Subcutaneous adipose tissue (tissue), 4 donors: Measurements from ENCODE around the gene MAGOHB. TPM values are rescaled to one million over a fixed set of nuclear protein-coding genes. Genes with fewer than 3 reads are reported as not detected.

Source experiments
- total RNA-seq, 4 donors: library from RNA; depleted of rRNA; stranded (reverse); fragments of >200 nt; gene quantifications; one replicate each; pipeline ENCODE4 v1.1.0, GENCODE V29; 2016
- TF ChIP-seq, protein P1 (sequence below): fragments of 450-650 bp; IDR thresholded peaks from one replicate; pipeline ENCODE4 v1.5.1; 2016; ENCODE audit warnings: low read depth, mild to moderate bottlenecking, control low read depth, antibody characterized with exemption, moderate library complexity

Gene MAGOHB
- total RNA-seq: 10 to 100 TPM; 11.7 to 24.7 (median 14.4) TPM

DNA sequence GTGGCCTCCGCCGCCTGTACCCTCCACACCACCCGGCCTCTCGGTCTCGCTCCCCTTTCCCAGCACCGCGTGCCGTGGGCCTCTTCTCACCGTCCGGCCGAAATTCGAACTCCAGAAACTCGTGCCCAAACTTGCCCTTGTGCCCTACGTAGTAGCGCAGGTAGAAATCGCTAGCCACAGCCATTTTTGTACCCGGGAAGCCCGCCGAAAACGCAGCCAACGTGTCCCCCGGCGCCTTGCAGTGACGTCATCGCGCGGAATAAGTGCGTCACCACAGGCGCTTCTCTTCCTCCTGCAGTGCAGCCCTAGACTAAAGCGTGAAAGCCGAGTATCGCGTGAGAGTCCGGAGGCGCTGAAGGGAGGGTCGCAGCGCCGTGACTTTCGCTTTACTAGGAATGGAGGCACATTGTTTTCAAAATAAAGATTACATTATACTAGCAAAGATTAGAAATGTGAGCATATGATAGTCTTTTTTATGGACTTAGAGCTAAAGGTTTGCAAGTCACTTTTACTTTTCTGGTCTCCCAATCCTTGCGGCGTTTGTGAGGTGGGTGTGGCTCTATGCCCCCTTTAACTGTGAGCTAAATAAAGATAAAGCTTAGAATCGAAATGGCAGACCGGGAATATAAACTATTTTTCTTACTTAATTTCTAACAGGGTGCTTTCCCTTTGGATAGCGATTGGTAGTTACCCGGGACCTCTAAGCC, at the start of gene MAGOHB:
TSS of gene MAGOHB (minus strand) at position 261 of the 707 bp plus-strand sequence. CDS start at position 184, 77 bp downstream.
- TF ChIP-seq, protein P1, sequence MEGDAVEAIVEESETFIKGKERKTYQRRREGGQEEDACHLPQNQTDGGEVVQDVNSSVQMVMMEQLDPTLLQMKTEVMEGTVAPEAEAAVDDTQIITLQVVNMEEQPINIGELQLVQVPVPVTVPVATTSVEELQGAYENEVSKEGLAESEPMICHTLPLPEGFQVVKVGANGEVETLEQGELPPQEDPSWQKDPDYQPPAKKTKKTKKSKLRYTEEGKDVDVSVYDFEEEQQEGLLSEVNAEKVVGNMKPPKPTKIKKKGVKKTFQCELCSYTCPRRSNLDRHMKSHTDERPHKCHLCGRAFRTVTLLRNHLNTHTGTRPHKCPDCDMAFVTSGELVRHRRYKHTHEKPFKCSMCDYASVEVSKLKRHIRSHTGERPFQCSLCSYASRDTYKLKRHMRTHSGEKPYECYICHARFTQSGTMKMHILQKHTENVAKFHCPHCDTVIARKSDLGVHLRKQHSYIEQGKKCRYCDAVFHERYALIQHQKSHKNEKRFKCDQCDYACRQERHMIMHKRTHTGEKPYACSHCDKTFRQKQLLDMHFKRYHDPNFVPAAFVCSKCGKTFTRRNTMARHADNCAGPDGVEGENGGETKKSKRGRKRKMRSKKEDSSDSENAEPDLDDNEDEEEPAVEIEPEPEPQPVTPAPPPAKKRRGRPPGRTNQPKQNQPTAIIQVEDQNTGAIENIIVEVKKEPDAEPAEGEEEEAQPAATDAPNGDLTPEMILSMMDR: no peak

DNA sequence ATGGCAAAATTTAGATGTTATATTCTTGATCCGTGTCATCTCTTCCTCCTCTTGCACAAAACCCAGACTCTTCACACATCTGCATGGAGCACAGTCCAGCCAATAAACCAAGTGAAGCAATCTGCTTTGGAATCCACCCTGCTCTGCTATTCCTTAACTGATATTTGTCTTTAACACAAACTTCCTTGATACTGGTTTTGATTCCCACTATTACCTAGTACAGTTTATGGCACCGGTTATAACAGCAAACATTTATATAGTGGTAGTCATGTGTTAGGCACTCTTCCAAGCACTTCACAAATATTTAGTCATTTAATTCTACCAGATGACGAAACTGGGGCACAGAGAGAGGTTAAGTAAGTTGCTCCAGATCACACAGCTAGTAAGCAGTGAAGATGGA, 47.9 kb upstream of the MAGOHB start:
- TF ChIP-seq, protein P1: no peak

- TF ChIP-seq, protein P1: no peak
These were observed 40.6 kb upstream of the MAGOHB start for GRCh38 chr12:10654003-10654402.

DNA sequence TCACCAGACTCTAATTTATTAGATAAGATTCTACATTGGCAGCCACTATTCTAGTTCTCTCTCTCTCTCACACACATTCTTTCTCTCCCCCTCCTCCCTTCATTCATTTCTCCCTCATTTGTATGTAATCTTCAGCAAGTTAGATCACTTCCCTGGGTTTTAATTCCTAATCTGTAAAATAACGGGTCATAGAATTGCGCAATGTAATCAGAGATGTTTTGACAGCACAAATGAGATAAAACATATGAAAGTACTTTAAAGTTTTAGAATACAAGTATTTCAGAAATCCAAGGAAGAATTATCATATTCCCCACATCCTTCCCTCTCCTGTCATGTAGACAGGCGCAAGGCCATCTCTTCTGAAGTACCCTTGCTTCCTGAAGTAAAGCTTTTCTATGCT, 38.8 kb upstream of the MAGOHB start:
- TF ChIP-seq, protein P1: no peak

- TF ChIP-seq, protein P1: no peak
These were observed 32.5 kb upstream of the MAGOHB start for GRCh38 chr12:10645910-10646309.

- TF ChIP-seq, protein P1: no peak
These were observed 28.5 kb upstream of the MAGOHB start for GRCh38 chr12:10641735-10642500.

DNA sequence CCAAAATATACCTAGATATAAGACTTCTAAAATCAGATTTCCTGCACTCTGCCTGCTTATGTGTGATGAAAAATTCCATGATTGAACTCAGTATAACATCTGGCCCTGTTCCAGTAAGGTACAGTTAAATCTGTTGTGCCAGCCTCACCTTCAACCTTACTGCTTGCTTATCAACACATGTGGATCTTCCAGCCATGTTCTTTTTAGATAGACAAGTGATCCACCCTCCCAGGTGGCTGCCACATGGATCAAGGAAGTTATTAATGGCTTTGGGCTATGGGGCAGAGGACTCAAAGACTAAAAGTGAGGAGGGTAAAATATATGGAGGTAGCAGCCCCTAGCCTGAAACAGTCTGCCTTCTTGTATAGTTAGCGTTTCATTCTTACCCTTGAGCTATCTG, 25.3 kb upstream of the MAGOHB start:
- TF ChIP-seq, protein P1: no peak
